ENCODE results near the gene FRA10AC1.

The FRA10AC1 gene

DNA sequence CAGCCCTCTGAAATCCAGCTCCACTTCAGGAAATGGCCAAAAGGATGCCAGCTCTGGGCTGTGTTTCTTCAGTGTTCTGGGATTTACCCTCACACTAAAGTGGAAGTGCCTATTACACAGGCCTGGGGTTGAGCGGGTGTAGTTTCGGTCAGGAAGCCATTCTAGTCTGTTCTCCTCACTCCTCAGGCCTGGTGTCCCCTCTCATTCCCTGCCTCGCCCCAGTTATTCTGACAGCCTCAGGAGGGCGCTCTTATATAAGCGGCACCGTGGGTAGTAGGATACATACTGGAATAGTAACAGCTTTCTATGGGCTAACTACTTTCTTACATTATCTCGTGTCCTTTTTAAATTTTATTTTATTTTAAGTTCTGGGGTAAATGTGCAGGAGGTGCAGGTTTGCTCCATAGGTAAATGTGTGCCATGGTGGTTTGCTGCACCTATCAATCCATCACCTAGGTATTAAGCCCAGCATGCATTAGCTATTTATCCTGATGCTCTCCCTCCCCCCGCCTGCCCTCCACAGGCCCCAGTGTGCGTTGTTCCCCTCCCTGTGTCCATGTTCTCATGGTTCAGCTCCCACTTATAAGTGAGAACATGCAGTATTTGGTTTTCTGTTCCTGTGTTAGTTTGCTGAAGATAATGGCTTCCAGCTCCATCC, 43.1 kb upstream of the FRA10AC1 start:
- no peaks in the 10 kb centered on the region for H3K36me3 ChIP-seq (ENCODE audit: control insufficient read depth, insufficient read depth, low read length)
- H3K27me3 ChIP-seq (replicated peaks; ENCODE audit: control insufficient read depth, insufficient read depth, low read length), result no peaks in the 10 kb centered on the region
- no peak overlapping the region for H3K4me3 ChIP-seq (replicated peaks; ENCODE audit: low read depth, low read length)
- TF ChIP-seq, protein P1, sequence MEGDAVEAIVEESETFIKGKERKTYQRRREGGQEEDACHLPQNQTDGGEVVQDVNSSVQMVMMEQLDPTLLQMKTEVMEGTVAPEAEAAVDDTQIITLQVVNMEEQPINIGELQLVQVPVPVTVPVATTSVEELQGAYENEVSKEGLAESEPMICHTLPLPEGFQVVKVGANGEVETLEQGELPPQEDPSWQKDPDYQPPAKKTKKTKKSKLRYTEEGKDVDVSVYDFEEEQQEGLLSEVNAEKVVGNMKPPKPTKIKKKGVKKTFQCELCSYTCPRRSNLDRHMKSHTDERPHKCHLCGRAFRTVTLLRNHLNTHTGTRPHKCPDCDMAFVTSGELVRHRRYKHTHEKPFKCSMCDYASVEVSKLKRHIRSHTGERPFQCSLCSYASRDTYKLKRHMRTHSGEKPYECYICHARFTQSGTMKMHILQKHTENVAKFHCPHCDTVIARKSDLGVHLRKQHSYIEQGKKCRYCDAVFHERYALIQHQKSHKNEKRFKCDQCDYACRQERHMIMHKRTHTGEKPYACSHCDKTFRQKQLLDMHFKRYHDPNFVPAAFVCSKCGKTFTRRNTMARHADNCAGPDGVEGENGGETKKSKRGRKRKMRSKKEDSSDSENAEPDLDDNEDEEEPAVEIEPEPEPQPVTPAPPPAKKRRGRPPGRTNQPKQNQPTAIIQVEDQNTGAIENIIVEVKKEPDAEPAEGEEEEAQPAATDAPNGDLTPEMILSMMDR (IDR thresholded peaks at IDR 0.05; ENCODE audit: insufficient read depth, low read length, poor library complexity, severe bottlenecking), result peak; percentile 54
- no peak for DNase-seq (ENCODE audit: extremely low read depth, insufficient read length)

DNA sequence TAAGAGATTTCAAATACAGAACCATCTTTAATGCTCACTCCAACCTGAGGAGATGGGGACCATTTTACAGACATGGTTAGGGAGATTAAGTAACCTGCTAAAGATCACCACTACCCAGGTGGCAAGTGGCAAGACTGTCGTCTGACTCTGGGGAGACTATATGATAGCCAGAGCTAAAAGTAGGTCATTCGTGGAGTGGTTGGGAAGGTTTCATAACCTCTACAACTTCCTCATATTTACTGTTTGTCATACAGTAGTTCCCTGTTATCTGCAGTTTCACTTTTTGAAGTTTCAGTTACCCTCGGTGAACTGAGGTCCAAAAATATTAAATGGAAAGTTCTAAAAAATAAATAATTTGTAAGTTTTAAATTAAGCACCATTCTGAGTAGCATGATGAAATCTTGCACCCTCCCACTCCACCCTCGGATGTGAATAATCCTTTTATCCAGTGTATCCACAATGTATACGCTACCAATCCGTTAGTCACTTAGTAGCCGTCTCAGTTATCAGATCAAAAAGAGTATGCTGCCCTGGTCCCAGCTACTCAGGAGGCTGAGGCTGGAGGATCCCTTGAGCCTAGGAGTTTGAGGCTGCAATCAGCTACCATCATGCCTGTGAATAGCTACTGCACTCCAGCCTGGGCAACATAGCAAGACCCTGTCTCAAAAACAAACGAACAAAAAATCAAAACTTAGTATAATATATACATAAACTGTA, 40.4 kb upstream of the FRA10AC1 start:
- DNase-seq (ENCODE audit: extremely low read depth, insufficient read length), result peak; percentile 27
- TF ChIP-seq, protein P1 (IDR thresholded peaks at IDR 0.05; ENCODE audit: insufficient read depth, low read length, poor library complexity, severe bottlenecking), result no peak
- no peaks in the 10 kb centered on the region for H3K36me3 ChIP-seq (ENCODE audit: control insufficient read depth, insufficient read depth, low read length)
- no peaks in the 10 kb centered on the region for H3K27me3 ChIP-seq (replicated peaks; ENCODE audit: control insufficient read depth, insufficient read depth, low read length)
- no peak overlapping the region for H3K4me3 ChIP-seq (replicated peaks; ENCODE audit: low read depth, low read length)

DNA sequence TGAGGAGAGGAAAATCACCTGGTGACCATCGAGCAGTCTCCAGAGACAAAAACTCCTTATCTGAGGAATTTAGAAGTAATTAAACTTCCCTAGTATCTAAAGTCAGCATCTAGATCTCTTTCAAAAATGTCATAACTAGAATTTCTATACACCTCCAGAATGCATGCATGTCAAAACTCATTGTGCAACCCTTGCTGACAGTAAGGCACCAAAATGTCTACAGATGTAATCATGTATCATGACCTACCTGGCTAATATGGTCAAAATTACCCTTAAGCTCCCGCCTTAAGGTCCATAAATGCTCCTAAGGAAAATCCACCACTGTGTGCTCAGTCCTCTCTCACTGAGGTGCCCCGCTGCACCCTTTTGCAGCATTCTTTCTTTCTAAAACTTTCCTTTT, 39.0 kb upstream of the FRA10AC1 start:
- no peak for DNase-seq (ENCODE audit: extremely low read depth, insufficient read length)
- H3K4me3 ChIP-seq (replicated peaks; ENCODE audit: low read depth, low read length), result no peak overlapping the region

DNA sequence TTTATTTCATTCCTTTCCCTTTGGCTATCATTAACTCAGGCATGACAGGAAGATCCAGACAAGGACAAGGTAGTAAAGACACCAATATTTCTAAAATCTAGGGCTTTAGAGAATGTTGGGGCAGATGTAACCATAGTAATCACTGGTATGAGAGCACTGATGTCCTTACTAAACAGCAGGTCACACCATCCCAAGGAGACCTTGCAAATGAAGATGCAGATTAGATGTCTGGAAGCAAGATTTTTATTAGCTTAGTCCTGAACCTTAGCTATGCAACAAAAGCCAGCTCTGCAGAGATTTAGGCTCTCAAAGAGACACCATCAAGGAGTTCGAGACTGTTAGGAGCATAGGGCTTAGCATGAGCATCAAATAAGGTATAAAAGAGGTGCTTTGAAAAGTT, 23.6 kb upstream of the FRA10AC1 start:
- TF ChIP-seq, protein P1 (IDR thresholded peaks at IDR 0.05; ENCODE audit: insufficient read depth, low read length, poor library complexity, severe bottlenecking), result no peak
- Histone ChIP-seq H3K4me3 (replicated peaks; ENCODE audit: low read depth, low read length) (no peak overlapping the region), H3K27me3 (replicated peaks; ENCODE audit: control insufficient read depth, insufficient read depth, low read length) (no peaks in the 10 kb centered on the region; the same call in none of the 2 replicates), H3K36me3 (ENCODE audit: control insufficient read depth, insufficient read depth, low read length) (no peaks in the 10 kb centered on the region)
- no peak for DNase-seq (ENCODE audit: extremely low read depth, insufficient read length)

More for the DNA sequence above, 39.0 kb upstream of the FRA10AC1 start:
- Histone ChIP-seq H3K27me3 (replicated peaks; ENCODE audit: control insufficient read depth, insufficient read depth, low read length) (no peaks in the 10 kb centered on the region), H3K36me3 (ENCODE audit: control insufficient read depth, insufficient read depth, low read length) (no peaks in the 10 kb centered on the region)
- TF ChIP-seq, protein P1 (IDR thresholded peaks at IDR 0.05; ENCODE audit: insufficient read depth, low read length, poor library complexity, severe bottlenecking), result no peak

DNA sequence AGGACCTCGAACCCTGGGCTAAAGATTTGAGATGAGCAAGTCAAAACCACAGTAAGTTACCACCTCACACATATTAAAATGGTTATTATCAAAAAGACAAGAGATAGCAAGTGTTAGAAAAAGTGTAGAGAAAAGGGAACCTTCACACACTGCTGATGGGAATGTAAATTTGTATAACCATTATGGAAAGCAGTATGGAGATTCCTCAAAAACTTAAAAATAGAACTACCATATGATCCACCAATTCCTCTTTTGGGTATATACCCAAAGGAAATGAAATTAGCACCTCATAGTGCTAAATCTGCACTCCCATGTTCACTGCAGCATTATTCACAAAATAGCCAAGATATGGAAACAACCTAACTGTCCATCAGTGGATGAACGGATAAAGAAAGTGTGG, 20.8 kb upstream of the FRA10AC1 start:
- H3K27me3 ChIP-seq (replicated peaks; ENCODE audit: control insufficient read depth, insufficient read depth, low read length), result no peaks in the 10 kb centered on the region; the same call in 1 of the 2 replicates
- TF ChIP-seq, protein P1 (IDR thresholded peaks at IDR 0.05; ENCODE audit: insufficient read depth, low read length, poor library complexity, severe bottlenecking), result no peak
- H3K4me3 ChIP-seq (replicated peaks; ENCODE audit: low read depth, low read length), result no peak overlapping the region
- no peak for DNase-seq (ENCODE audit: extremely low read depth, insufficient read length)
- no peaks in the 10 kb centered on the region for H3K36me3 ChIP-seq (ENCODE audit: control insufficient read depth, insufficient read depth, low read length)

Data from GM06990 (cell line).